MCF 10A (cell line): ENCODE results near the gene NCBP3. TPM values are rescaled to one million over a fixed set of nuclear protein-coding genes. Genes with fewer than 3 reads are reported as not detected.

Experiments used
- BruUV-seq: library from RNA; stranded (reverse); fragments of 400-500 nt; replicated peaks from 2 replicates; lab custom pipeline; 2021; lab: Mats Ljungman, UMichigan
- CTCF ChIA-PET: fragments of 300-600 bp; sonication (Branson Sonifier 250); formaldehyde crosslinking; extraction: SDS; loops from one replicate; lab custom pipeline; 2021; ENCODE audit warnings: antibody characterized with exemption, inconsistent platforms; lab: Yijun Ruan, JAX
- POLR2A ChIA-PET: fragments of 300-600, 350-650 bp; sonication (Branson Sonifier 250); formaldehyde crosslinking; extraction: SDS; loops from one replicate; lab custom pipeline; 2020; ENCODE audit warnings: antibody characterized with exemption, inconsistent platforms; lab: Yijun Ruan, JAX
- DNase-seq: peaks from one replicate; pipeline ENCODE4 v3.0.0-alpha.2; 2018; ENCODE audit not compliant: unreplicated experiment
- H3K27ac Mint-ChIP-seq: one replicate; pipeline ENCODE4 v1.8.0; 2022; ENCODE audit warnings: mild to moderate bottlenecking, low read depth, mixed read lengths; ENCODE audit not compliant: unreplicated experiment
- H3K27me3 Mint-ChIP-seq: one replicate; pipeline ENCODE4 v1.8.0; 2022; ENCODE audit warnings: mixed read lengths; ENCODE audit not compliant: insufficient read depth, unreplicated experiment
- H3K36me3 Mint-ChIP-seq: one replicate; pipeline ENCODE4 v1.8.0; 2022; ENCODE audit warnings: mild to moderate bottlenecking, moderate library complexity, mixed read lengths; ENCODE audit not compliant: insufficient read depth, unreplicated experiment
- H3K4me1 Mint-ChIP-seq: one replicate; pipeline ENCODE4 v1.8.0; 2022; ENCODE audit warnings: mixed read lengths; ENCODE audit not compliant: insufficient read depth, unreplicated experiment
- H3K4me3 Mint-ChIP-seq: one replicate; pipeline ENCODE4 v1.8.0; 2022; ENCODE audit warnings: mild to moderate bottlenecking, moderate library complexity, mixed read lengths; ENCODE audit not compliant: unreplicated experiment
- H3K9me3 Mint-ChIP-seq: one replicate; pipeline ENCODE4 v1.8.0; 2022; ENCODE audit warnings: mixed read lengths; ENCODE audit not compliant: unreplicated experiment
- intact Hi-C: fragments of 100-400 bp; cut with micrococcal nuclease; formaldehyde crosslinking; loops from 2 replicates; pipeline ENCODE4 v1.14.1; 2022
- total RNA-seq: library from RNA; stranded (reverse); gene quantifications from 2 replicates; pipeline ENCODE4 v1.2.3, GENCODE V29; 2022
- TF ChIP-seq, protein P1 (sequence below): fragments of 200-600 bp; IDR thresholded peaks from one replicate; pipeline ENCODE4 v1.8.0; 2022; ENCODE audit warnings: antibody characterized with exemption, mild to moderate bottlenecking; ENCODE audit not compliant: unreplicated experiment

Gene NCBP3
- total RNA-seq, 1 experiment from 2014 or later: 47.1 TPM

DNA sequence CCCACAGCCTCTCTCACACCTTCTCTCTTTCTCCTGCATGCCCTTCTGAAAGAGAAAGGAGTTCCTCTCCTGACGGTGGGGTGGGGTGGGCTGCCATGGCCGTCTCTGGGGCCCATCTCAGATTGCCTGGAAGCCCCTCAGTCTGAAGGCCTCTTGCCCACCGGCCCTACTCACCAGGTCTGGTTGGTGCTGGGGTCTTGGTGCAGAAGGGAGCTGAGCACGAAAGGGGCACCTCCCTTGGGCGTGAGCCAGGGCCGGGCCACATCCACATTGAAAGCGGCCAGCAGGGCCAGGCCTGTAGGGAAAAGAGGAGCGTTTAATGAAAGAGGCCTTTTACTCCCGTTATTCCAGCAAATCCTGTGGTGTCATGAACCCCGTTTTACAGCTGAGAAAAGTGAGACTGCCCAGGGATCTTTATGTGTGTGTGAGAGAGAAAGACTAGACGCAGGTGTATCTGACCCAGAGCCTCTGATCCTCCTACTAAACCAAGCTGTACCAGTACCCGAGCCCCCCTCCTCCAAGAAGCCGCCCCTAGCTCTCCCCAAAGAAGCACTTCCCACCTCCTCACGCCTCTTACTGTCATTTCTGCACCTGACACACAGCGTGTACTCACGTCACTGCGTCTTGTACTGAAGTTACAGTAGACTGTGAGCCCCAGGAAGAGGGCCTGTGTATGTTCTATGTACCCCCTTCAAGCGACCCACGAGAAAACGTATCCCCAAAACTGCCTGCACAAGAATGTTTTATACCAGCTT, 68.5 kb downstream of the NCBP3 start:
- TF ChIP-seq, protein P1, sequence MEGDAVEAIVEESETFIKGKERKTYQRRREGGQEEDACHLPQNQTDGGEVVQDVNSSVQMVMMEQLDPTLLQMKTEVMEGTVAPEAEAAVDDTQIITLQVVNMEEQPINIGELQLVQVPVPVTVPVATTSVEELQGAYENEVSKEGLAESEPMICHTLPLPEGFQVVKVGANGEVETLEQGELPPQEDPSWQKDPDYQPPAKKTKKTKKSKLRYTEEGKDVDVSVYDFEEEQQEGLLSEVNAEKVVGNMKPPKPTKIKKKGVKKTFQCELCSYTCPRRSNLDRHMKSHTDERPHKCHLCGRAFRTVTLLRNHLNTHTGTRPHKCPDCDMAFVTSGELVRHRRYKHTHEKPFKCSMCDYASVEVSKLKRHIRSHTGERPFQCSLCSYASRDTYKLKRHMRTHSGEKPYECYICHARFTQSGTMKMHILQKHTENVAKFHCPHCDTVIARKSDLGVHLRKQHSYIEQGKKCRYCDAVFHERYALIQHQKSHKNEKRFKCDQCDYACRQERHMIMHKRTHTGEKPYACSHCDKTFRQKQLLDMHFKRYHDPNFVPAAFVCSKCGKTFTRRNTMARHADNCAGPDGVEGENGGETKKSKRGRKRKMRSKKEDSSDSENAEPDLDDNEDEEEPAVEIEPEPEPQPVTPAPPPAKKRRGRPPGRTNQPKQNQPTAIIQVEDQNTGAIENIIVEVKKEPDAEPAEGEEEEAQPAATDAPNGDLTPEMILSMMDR: no peak
- Mint-ChIP-seq H3K9me3 (no peaks in the 10 kb centered on the region), H3K27me3 (no peaks in the 10 kb centered on the region), H3K27ac (no peak overlapping the region), H3K36me3 (no peaks in the 10 kb centered on the region), H3K4me3 (no peak overlapping the region), H3K4me1 (no peaks in the 10 kb centered on the region)
- ChIA-PET CTCF (no interaction called here), POLR2A (no interaction called here)
- no peak for DNase-seq
- intact Hi-C loops: no loop called here
- BruUV-seq: no TSS peak

DNA sequence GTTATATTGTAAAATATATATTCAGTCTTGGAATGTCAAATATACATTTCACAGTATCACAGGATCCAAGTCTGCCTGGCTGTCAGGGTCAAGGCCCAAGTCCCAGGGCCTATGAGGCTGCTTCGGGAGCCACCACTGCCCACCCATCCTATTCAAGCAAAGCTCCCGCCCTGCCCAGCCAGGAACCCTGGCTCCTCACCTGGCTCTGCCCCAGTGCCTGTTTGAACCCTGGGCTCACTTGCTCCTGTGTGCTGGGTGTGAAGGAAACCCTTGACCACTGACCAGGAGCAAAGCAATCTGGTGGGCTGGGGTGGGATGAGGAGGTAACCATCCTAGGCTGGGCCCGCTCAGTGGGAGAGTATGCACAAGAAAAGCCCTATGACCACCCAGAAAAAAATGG, 72.1 kb downstream of the NCBP3 start:
- Mint-ChIP-seq H3K4me3 (no peak overlapping the region), H3K9me3 (no peaks in the 10 kb centered on the region), H3K27me3 (no peaks in the 10 kb centered on the region), H3K36me3 (no peaks in the 10 kb centered on the region), H3K27ac (no peak overlapping the region), H3K4me1 (no peaks in the 10 kb centered on the region)
- intact Hi-C loops: no loop called here
- BruUV-seq: no TSS peak
- ChIA-PET CTCF (no interaction called here), POLR2A (no interaction called here)
- DNase-seq: no peak
- TF ChIP-seq, protein P1: no peak

DNA sequence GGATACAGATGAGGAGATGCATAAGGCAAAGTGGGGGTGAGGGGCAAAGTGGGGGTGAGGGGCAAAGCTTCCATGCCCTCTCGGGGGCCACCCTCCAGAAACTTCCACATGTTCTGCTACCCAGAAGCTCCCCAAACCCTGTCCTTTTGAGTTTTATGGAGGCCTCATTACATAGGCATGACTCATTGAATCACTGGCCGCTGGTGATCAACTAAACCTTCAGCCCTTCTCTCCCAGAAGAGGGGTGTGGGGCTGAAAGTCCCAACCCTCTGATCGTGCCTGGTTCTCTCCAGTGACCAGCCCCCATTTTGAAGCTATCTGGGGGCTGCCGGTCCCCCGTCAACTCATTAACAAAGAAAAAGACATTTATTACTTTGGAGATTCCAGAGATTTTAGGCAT, 72.5 kb downstream of the NCBP3 start:
- CTCF ChIA-PET: no interaction called here
- H3K9me3 Mint-ChIP-seq: no peaks in the 10 kb centered on the region
- POLR2A ChIA-PET: no interaction called here
- TF ChIP-seq, protein P1: no peak
- no peaks in the 10 kb centered on the region for H3K4me1 Mint-ChIP-seq
- no peak overlapping the region for H3K27ac Mint-ChIP-seq
- no TSS peak for BruUV-seq
- DNase-seq: peak; percentile 6
- H3K4me3 Mint-ChIP-seq: no peak overlapping the region
- no peaks in the 10 kb centered on the region for H3K27me3 Mint-ChIP-seq
- no peaks in the 10 kb centered on the region for H3K36me3 Mint-ChIP-seq
- intact Hi-C loops: no loop called here

DNA sequence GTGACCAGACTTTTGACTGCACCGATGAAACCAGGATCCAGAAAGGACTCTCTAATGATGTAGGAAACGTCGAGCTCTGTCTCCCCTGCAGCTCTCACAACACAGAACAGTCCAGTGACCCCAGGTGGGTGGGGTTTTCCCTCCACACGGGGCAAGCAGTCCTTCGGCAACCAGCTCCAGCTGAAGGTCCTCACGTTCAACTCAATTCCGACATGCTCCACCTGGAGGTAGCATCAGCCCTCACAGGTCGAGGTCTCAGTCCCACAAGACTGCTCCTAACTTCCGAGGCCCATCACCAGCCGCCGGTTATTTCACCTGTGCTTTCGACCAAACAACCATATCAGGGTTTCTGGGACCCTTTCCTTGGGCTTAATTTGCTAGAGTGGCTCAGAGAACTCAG, 73.3 kb downstream of the NCBP3 start:
- ChIA-PET POLR2A (no interaction called here), CTCF (interaction anchor here (1.5 kb wide), 1 partner anchor 36 kb away, joined by 9 read pairs; no protein-coding TSS in a partner anchor)
- Mint-ChIP-seq H3K36me3 (no peaks in the 10 kb centered on the region), H3K4me3 (no peak overlapping the region), H3K4me1 (no peaks in the 10 kb centered on the region), H3K9me3 (no peaks in the 10 kb centered on the region), H3K27me3 (no peaks in the 10 kb centered on the region), H3K27ac (no peak overlapping the region)
- BruUV-seq: no TSS peak
- no peak for DNase-seq
- TF ChIP-seq, protein P1: no peak
- intact Hi-C loops: no loop called here
